SH-SY5Y (cell line): Measurements from ENCODE around the gene L3HYPDH.

Experiments
- GATA2 ChIP-seq: IDR thresholded peaks from 2 replicates; pipeline ENCODE4 v1.6.1; 2011; ENCODE audit warnings: mild to moderate bottlenecking, low read depth, low read length
- GATA3 ChIP-seq: IDR thresholded peaks from 2 replicates; pipeline ENCODE4 v1.6.1; 2011; ENCODE audit warnings: low read depth, mild to moderate bottlenecking, low read length, moderate library complexity

L3HYPDH gene

GRCh38 chr14:59483819-59484638 lies at the start of gene L3HYPDH, which contains the start of gene JKAMP:
Gene L3HYPDH, minus strand, starts transcription at chr14:59484408. Its CDS starts 92 bp downstream, at chr14:59484316.
Gene JKAMP, plus strand, starts transcription at chr14:59484517. Its CDS starts 73 bp downstream, at chr14:59484590.
- TF ChIP-seq GATA2 (peak; percentile 86), GATA3 (no peak)

GRCh38 chr14:59532419-59532818 lies 48.2 kb upstream of the L3HYPDH start:
- TF ChIP-seq GATA2, result no peak
- TF ChIP-seq GATA3, result no peak

GRCh38 chr14:59530349-59530748 lies 46.1 kb upstream of the L3HYPDH start:
- TF ChIP-seq GATA2 (no peak), GATA3 (no peak)

GRCh38 chr14:59529189-59529588 lies 45.0 kb upstream of the L3HYPDH start:
- TF ChIP-seq GATA3, result no peak
- no peak for TF ChIP-seq GATA2

- TF ChIP-seq GATA3, result no peak
- TF ChIP-seq GATA2, result no peak
Measured at GRCh38 chr14:59520224-59520623, 36.0 kb upstream of the L3HYPDH start.

GRCh38 chr14:59511916-59512575 lies 27.8 kb upstream of the L3HYPDH start:
- no peak for TF ChIP-seq GATA3
- no peak for TF ChIP-seq GATA2

- no peak for TF ChIP-seq GATA2
- TF ChIP-seq GATA3, result no peak
Measured at GRCh38 chr14:59510966-59511365, 26.8 kb upstream of the L3HYPDH start.

- no peak for TF ChIP-seq GATA2
- TF ChIP-seq GATA3, result no peak
Measured at GRCh38 chr14:59510001-59510400, 25.8 kb upstream of the L3HYPDH start.

- TF ChIP-seq GATA3, result no peak
- no peak for TF ChIP-seq GATA2
Measured at GRCh38 chr14:59509101-59509500, 24.9 kb upstream of the L3HYPDH start.

- TF ChIP-seq GATA3 (no peak), GATA2 (no peak)
Measured at GRCh38 chr14:59507752-59508103, 23.5 kb upstream of the L3HYPDH start.

- TF ChIP-seq GATA3, result no peak
- peak; percentile 35; the same call in 1 of the 2 replicates for TF ChIP-seq GATA2
Measured at GRCh38 chr14:59507063-59507751, 23.0 kb upstream of the L3HYPDH start.

- TF ChIP-seq GATA2 (no peak), GATA3 (no peak)
Measured at GRCh38 chr14:59503256-59503655, 19.0 kb upstream of the L3HYPDH start.

GRCh38 chr14:59500732-59501131 lies 16.5 kb upstream of the L3HYPDH start:
- TF ChIP-seq GATA2 (no peak), GATA3 (no peak)

GRCh38 chr14:59492384-59492783 lies 8.2 kb upstream of the L3HYPDH start:
- TF ChIP-seq GATA3 (no peak), GATA2 (no peak)
